Vagina (tissue), 2 donors: ENCODE results near the gene AZGP1.
A peak's percentile ranks its signal among the peaks of the same experiment; 100 is the strongest.
"Not testable (repeated sequence)": the region's sequence is repeated elsewhere in the genome, so short reads cannot be mapped to it uniquely, and the experiment has no call there.

Experiments used
- POLR2A ChIP-seq, 2 donors: fragments of 450-650 bp; IDR thresholded peaks; one replicate each; pipeline ENCODE4 v1.6.1; 2017; ENCODE audit warnings: antibody characterized with exemption in 2 of 2, mild to moderate bottlenecking in 2 of 2, moderate library complexity in 2 of 2
- POLR2AphosphoS5 ChIP-seq, 2 donors: sonication (generic); formaldehyde crosslinking; IDR thresholded peaks; one replicate each; pipeline ENCODE4 v1.9.0; 2017; ENCODE audit warnings: antibody characterized with exemption in 2 of 2, mild to moderate bottlenecking in 2 of 2, low read depth in 1 of 2; ENCODE audit not compliant: insufficient read depth in 1 of 2
- TF ChIP-seq, protein P1 (sequence below), 3 experiments: fragments of 450-650 bp in 2 of 3; fragments of 200-600 bp in 1 of 3; sonication (generic) in 1 of 3; IDR thresholded peaks; one replicate each; pipeline ENCODE4 v1.5.1; 2017 to 2019; ENCODE audit warnings: antibody characterized with exemption in 3 of 3, mild to moderate bottlenecking in 2 of 3, moderate library complexity in 2 of 3

DNA sequence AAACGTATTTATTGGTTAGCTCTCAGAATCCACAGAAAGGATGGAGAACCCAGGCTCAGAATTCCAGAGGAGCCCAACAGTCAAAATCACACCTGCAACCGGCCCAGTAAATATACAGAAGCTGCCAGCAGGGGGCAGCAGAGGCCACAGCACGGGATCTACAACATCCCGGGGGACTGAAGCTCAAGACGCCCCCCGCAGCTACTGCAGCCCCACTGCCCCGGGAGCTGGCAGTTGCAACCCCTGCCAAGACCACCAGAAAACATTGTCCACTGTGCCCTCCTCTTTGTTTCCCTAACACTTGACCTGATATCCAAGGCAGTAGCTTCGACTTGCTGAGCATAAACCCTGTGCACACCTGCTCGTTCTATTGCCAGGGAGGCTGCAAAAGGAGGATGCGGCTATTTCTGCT, 4.0 kb upstream of the AZGP1 start:
- TF ChIP-seq, protein P1, sequence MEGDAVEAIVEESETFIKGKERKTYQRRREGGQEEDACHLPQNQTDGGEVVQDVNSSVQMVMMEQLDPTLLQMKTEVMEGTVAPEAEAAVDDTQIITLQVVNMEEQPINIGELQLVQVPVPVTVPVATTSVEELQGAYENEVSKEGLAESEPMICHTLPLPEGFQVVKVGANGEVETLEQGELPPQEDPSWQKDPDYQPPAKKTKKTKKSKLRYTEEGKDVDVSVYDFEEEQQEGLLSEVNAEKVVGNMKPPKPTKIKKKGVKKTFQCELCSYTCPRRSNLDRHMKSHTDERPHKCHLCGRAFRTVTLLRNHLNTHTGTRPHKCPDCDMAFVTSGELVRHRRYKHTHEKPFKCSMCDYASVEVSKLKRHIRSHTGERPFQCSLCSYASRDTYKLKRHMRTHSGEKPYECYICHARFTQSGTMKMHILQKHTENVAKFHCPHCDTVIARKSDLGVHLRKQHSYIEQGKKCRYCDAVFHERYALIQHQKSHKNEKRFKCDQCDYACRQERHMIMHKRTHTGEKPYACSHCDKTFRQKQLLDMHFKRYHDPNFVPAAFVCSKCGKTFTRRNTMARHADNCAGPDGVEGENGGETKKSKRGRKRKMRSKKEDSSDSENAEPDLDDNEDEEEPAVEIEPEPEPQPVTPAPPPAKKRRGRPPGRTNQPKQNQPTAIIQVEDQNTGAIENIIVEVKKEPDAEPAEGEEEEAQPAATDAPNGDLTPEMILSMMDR (IDR thresholded peaks at IDR 0.05), result peak; percentile 50 to 69 (median 51)
- TF ChIP-seq POLR2A (IDR thresholded peaks at IDR 0.05); POLR2AphosphoS5 (IDR thresholded peaks at IDR 0.05; ENCODE audit: insufficient read depth in 1 of 2, low read depth in 1 of 2): not testable (repeated sequence)
